ENCODE results near the gene SYDE1.
"Not testable (repeated sequence)": the region's sequence is repeated elsewhere in the genome, so short reads cannot be mapped to it uniquely, and the experiment has no call there.

The SYDE1 gene, protein sequence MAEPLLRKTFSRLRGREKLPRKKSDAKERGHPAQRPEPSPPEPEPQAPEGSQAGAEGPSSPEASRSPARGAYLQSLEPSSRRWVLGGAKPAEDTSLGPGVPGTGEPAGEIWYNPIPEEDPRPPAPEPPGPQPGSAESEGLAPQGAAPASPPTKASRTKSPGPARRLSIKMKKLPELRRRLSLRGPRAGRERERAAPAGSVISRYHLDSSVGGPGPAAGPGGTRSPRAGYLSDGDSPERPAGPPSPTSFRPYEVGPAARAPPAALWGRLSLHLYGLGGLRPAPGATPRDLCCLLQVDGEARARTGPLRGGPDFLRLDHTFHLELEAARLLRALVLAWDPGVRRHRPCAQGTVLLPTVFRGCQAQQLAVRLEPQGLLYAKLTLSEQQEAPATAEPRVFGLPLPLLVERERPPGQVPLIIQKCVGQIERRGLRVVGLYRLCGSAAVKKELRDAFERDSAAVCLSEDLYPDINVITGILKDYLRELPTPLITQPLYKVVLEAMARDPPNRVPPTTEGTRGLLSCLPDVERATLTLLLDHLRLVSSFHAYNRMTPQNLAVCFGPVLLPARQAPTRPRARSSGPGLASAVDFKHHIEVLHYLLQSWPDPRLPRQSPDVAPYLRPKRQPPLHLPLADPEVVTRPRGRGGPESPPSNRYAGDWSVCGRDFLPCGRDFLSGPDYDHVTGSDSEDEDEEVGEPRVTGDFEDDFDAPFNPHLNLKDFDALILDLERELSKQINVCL

DNA sequence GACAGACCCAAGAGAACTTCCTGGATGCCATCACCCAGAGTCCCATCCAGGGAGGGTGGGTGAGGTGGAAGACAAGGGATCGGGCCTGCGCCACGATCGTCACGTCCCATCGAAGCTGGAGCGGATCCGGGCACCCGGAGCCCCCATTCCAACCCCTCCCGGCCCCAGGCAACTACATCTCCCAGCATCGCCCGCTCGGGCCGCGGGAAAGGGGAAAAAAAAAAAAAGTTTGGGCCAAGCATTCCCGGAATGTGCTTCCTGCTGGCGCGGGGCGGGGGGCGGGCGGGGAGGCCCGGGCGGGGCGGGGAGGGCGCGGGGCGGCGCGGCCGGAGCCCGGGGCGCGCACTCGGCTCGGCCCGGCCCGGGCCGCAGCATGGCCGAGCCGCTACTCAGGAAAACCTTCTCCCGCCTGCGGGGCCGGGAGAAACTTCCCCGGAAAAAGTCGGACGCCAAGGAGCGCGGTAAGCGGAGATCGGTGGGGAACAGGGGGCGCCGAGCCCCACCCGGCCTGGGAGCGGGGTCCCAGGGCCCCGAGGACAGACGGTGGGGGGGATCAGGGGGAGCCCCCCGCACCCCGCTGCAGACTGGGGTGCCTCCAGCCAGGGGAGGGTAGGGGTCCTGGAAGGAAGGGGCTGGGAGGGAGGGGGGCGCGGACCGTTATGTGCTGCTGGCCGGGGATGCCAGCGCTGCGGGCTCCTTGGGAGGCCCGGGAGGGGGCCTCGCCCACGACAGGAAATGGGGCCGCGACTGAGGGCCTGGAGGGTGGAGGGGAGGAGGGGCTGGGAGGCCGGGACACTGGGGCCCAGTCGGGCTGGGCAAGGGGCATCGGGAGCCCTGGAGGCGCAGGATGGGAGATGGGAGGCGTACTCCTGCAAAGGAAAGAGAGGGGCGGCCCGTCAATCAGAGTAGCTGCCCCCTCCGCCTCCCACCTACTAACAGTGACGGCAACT, at the start of gene SYDE1:
TSS of gene SYDE1 (plus strand) at position 341 of the 950 bp plus-strand sequence. CDS start at position 374, 33 bp downstream.
- DNase-seq, result no peak

DNA sequence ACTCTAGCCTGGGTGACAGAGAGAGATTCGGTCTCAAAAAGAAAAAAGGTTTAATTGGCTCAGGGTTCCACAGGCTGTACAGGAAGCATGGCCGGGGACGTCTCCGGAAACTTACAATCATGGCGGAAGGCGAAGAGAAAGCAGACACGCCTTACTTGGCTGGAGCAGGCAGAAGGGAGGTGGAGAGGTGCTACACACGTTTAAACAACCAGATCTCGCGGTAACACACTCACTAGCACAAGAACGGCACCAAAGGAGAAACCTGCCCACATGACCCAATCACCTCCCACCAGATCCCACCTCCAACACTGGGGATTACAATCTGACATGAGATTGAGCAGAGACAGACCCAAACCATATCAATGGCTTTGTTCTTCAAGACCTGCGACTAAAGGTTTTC, 45.2 kb upstream of the SYDE1 start:
- no peak for DNase-seq

DNA sequence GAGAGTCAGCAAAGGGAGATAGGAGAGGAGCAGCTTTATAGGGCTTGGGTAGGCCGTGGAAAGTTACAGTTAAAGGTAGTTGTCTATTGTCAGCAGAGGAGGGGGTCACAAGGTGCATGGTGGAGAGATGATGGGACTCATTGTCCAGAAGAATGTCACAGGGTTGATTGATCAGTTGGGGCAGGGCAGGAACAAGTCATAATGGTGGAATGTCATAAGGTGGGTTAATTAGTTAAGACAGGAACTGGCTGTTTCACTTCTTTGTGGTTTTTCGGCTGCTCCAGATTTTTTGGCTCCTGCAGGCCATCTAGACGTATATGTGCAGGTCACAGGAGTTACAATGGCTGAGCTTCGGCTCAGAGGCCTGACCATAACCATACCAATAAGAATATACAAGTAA, 36.8 kb upstream of the SYDE1 start:
- DNase-seq, result not testable (repeated sequence)

DNA sequence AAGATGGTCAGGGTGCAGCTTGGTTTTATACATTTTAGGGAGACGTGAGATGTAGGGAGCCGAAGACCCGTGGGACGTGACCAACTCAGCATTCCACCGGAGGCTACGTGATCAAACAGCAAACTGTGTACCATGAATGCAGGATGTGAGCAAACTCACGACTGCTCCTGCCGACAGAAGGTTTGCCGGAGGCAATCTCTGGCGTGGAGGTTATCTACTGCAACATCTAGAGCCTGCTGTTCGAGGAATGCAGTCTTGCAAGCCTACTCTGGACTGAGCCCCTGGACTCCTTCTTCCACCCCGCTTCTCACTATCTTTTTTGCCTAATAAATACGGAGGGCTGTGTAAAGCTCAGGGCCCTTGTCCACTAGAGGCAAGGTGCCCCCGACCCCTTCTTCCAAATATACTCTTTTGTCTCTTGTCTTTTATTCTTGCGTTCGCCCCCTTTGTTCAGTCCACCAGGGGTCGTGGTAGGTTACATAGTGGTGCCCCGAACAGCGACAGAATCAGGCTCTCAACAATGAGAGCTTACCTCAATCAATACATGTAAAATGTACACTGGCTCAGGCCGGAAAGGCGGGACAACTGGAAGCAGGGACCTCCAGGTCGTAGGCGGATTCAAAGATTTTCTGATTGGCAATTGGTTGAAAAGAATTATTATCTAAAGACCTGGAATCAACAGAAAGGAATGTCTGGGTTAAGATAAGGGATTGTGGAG, 34.1 kb upstream of the SYDE1 start:
- no peak for DNase-seq

DNA sequence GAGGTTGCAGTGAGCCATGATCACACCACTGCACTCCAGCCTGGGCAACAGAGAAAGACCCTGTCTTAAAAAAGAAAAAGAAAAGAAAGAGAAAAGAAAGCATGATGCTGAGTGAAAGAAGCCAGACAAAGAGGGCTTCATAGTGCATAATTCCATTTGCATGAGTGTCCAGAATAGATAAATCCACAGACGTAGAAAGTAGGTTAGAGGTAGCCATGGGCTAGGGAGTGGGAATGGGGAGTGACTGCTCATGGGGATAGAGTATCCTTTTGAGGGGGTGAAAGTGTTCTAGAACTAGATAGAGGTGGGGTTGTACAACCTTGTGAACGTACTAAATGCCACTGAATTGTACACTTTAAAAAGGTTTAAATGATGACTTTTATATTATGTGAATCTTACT, 32.8 kb upstream of the SYDE1 start:
- DNase-seq, result no peak

DNA sequence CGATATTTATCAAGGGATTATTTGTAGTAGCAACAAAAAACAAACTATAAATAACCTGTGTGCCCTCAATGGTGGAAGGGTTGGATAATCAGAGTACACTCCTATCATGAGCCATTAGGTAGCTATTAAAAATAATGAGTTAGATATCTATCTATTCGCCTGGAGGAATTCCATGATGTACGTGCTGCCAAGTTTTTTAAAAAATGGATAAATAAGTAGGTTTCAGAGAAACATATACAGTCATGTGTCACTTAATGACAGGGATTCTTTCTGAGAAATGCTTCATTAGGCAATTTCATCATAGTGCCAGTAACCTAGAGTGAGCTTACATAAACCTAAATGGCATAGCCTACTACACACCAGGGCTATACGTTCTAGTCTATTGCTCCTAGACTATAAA, 31.4 kb upstream of the SYDE1 start:
- no peak for DNase-seq

DNA sequence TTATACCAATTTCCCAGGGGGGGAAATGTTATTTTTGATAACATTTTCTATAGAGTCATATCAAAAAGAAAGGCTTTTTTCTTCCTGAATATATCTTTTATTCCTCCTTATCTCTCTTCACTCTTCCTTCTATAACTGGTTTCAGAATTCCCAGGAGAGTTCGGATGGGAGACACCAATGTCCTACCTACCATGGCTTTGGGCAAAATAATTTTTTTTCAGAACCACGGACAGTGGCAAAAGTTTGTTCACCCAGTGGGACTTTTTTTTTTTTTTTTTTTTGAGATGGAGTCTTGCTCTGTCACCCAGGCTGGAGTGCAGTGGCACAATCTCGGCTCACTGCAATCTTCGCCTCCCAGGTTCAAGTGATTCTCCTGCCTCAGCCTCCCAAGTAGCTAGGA, 27.2 kb upstream of the SYDE1 start:
- not testable (repeated sequence) for DNase-seq

DNA sequence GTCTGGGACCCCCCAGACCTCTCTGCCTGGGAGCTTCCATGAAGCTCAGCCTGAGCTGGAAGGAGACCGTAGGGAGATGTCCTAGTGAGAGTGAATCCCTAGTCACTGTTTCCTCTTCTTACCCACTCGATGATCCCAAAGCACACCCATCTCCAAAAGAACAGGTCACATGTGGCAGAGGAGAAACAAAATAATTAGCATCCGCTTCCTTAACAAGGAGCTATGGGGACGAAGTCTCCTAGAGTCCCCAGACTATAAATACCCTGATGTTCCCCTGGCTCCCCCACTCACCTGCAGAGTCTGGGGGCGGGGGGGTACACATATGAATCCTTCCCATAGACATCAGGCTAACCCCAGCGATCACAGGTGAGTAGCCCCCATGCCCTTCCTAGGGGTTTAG, 25.3 kb upstream of the SYDE1 start, which contains the start of gene OR1I1:
TSS of gene OR1I1 (plus strand) at position 301 of the 400 bp plus-strand sequence. CDS start 4,855 bp downstream, outside the sequence.
- no peak for DNase-seq

DNA sequence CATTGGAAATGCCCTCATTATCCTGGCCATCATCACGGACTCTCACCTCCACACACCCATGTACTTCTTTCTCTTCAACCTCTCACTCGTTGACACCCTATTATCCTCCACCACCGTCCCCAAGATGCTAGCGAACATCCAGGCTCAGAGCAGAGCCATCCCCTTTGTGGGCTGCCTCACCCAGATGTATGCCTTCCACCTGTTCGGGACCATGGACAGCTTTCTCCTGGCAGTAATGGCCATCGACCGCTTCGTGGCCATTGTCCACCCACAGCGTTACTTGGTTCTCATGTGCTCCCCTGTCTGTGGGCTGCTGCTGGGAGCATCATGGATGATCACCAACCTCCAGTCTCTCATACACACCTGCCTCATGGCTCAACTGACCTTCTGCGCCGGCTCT, 20.0 kb upstream of the SYDE1 start:
- no peak for DNase-seq

DNA sequence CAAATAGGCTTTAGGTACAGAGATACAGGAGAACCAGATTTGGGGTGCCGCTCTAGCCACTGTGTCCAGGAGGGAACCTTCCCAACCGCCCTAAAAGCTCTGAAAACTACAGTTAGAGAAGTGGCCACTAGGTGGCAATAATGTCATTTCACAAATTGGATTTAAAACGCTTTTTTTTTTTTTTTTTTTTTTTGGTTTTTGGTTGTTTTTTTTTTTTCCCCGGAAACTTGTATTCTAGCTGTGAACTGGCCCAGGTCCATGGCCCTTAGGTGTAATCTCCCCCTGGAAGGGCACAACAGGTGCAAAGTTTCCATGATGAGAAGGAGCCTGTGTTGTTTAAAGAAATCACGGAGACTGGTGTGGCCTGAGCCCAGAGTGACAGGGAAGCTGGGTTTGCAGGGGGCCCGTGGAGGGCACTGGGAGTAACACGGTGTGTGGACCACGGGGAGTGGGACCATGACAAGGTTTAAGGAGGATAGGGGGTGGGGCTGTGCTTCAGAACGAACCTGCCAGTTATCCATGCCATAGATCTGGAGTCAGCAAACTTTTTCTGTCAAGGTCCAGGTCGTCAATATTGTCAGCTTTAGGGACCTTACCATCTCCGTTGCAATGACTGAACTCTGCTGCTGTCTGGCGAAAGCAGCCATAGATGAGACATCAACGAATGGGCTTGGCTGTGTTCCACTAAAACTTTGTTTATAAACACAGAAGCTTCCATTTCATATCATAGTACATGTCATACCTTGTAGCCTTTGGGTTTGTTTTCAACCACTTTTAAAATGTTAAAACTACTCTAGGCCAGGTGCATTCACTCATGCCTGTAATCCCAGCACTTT, 15.1 kb upstream of the SYDE1 start:
- DNase-seq, result no peak

DNA sequence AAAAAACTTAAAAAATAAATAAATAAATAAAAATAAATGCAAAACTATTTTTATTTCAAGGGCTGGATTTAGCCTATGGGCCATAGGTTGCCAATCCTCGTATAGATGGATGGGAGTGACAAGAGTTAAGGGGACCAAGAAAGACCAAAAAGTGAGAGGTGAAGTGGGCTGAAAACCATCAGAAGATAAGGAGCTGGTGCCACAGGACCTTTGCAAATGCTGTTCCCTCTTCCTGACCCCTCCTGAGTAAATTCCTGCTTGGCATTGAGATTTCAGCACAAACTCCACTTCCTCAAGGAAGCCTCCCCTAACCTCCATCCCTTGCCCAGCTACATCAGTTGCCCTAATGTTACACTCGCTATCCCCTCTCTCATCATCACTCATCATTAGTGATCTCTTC, 14.2 kb upstream of the SYDE1 start:
- no peak for DNase-seq

DNA sequence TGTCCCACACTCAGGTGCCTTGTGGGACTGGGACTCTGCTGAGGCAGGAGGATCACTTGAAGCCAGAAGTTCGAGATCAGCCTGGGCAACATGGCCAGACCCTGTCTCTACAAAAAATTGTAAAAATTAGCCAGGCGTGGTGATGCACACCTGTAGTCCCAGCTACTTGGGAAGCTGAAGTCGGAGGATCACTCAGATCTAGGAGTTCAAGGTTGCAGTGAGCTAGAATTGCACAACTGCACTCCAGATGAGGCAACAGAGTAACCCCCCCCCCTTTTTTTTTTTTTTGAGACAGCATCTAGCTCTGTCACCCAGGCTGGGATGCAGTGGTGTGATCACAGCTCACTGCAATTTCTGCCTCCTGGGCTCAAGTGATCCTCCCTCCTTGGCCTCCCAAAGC, 11.0 kb upstream of the SYDE1 start:
- no peak for DNase-seq

DNA sequence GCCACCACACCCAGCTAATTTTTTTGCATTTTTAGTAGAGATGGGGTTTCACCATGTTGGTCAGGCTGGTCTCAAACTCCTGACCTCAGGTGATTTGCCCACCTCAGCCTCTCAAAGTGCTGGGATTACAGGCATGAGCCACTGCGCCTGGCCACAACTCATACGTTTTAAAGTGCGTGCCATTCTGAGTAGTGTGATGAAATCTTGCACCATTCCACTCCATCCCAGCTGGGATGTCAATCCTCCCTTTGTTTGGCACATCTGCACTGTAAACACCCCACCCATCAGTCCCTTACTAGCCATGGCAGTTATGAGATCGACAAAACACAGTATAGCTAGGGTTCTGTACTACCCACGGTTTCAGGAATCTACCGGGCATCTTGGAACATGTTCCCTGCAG, 9.2 kb upstream of the SYDE1 start:
- not testable (repeated sequence) for DNase-seq

DNA sequence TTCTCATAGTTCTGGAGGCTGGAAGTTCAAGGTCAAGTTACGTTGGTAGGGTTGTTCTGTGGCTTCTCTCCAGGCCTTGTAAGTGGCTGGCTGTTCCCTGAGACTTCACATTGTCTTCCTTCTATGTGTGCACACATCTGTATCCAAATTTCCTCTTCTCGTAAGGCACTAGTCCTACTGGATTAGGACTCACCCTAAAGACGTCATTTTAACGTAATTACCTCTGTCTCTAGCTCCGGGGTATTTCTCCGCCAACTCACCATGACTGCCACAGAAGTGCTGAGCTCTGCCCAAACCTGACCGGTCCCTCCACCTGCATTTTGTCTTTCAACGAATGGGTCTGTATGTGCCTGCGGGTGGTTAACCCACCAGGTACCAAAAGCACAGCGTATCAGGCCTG, 8.7 kb upstream of the SYDE1 start:
- DNase-seq, result no peak

DNA sequence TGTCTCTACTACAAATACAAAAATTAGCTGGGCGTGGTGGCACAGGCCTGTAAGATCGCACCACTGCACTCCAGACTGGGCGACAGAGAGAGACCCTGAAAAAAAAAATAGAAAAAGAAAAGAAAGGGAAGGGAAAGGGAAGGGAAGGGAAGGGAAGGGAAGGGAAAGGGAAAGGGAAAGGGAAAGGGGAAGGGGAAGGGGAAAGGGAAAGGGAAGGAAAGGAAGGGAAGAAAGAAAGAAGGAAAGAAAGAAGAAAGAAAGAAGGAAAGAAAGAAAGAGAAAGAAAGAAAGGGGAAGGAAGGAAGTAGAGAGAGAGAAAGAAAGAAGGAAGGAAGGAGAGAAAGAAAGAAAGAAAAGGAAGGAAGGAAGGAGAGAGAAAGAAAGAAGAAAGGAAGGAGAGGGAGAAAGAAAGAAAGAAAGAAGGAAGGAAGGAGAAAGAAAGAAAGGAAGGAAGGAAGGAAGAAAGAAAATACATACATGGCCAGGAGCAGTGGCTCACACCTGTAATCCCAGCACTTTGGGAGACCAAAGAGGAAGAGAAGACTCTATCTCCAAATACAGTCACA, 8.1 kb upstream of the SYDE1 start:
- DNase-seq, result no peak

DNA sequence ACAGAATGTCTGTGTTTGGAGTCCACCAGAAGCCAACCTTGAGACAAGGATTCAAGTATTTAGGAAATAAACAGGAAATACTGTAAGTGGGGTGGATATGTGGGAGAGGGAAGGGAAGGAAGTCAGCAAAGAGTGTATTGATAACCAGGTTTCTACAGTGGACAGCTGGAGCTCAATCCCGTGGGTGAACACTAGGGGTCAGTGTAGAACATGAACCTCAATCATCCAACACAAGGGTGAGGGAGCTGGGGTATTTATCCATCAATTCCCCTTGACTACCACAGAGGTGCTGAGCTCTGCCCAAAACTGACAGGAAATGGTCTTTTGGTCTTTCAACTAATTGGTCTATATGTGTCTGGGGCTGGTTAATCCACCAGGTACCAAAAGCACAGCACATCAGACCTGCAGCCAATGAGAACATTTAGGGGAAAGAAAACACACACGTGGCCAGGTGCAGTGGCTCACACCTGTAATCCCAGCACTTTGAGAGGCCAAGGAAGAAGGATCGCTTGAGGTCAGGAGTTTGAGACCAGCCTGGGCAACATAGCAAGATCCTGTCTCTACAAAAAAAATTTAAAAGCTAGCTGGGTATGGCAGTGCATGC, 5.6 kb upstream of the SYDE1 start:
- DNase-seq, result no peak

DNA sequence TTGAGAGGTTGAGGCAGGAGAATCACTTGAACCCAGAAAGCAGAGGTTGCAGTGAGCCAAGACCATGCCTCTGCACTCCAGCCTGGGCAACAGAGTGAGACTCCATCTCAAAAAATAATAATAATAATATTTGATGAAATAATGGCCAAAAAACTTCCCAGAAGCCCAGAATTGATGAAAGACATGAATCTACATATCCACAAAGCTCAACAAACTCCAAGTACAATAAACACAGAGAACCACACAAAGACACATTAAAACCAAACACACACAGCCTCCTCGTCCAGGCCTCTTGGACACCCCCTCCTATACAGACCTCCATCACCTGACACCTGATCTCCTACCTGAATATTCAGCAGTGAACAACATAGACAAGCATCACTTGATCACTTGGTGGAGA, 3.2 kb upstream of the SYDE1 start:
- no peak for DNase-seq

DNA sequence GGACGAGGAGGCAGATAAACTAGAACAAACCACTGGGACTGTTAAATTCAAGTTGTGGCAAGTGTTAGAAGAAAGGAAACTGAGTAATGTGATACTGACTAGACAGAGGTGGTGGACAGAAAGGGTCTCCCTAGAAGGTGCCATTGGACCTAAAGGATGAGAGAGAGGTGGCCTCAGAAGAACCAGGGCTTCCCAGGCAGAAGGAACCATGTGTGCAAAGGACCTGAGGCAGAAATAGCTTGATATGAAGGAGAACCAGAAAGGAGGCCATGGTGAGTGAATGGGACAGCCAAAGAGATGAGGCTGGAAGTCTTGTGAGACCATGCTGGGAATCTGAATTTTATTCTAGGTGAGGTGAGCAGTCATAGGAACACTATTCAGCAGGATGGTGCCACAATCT, 2.8 kb upstream of the SYDE1 start:
- no peak for DNase-seq

DNA sequence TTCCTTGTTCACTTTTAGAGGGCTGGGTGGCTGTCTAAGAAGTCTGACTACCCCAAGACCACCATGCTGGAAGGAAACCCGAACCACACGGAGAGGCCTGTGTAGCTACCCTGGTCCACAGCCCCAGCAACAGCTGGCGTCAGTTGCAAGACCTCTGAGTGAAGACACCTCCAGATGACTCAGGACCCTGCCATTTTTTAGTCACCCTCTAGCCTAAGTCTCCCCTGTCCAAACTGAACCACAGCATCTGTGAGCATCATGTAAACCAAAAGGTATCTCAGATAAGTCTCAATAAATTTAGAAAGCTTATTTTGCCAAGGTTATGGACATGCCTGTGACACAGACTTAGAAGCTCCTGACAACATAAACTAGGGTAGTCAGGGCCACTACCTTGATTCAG, 2.2 kb upstream of the SYDE1 start:
- DNase-seq, result no peak

DNA sequence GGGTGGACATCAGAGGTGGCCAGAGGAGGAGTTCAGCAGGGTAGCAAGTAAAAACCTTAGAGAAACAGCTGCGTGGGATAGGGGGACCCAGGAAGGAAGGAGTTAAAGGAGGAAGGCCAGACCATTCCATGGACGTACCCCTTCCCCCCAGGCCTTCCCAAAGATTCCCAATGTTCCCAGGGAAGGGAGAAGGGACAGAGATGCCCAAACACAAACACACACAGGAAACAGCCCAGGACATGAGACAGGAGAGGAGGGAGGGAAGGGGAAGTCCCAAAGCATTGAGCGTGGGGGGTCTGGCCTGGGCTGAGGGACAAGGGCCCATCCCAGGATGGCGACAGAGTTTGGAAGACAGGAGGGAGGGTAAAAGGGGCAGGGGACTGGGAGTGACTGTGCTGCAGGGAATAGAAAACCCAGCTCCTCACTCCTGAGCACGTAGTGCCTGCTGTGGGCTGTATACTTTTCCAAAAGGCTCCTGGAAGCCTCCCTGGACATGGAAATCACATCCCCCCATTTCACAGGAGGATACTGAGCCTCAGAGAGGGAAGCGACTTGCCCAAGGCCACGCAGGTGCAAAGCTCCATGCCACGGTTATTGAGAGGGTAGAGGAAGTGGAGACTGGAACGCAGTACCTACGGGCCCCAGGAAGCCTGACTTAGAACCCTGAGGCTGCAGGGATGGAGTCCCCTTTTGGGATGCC, 1.1 kb downstream of the SYDE1 start:
- no peak for DNase-seq
